ENCODE data around the gene CCL19. TPM values are rescaled to one million over a fixed set of nuclear protein-coding genes. Genes with fewer than 3 reads are reported as not detected.

The CCL19 gene
- total and polyA plus RNA-seq, 2 of the 8 experiments (the other 6 are each of a cell fraction or from before 2014, with no cell fraction given) = not detected

- TF ChIP-seq GTF2F1 (IDR thresholded peaks at IDR 0.05; ENCODE audit: borderline replicate concordance, low read depth, low read length) = no peak
Observed at GRCh38 chr9:34716711-34717110, 25.6 kb upstream of the CCL19 start (continued).
